ENCODE results near the gene RAMP3.

- TF ChIP-seq TCF7L2 (IDR thresholded peaks at IDR 0.05; ENCODE audit: low read depth, low read length) (no peak), CTCF (IDR thresholded peaks at IDR 0.05) (no peak), POLR2AphosphoS5 (IDR thresholded peaks at IDR 0.05; ENCODE audit: low read depth, low read length) (no peak)
Observed at GRCh38 chr7:45146531-45147379, 10.8 kb upstream of the RAMP3 start.

All from Panc1 (cell line).